ENCODE results near the gene TTN.

GRCh38 chr2:178641498-178641897 is 165.7 kb downstream of the TTN start:
- TF ChIP-seq CTCF (conservative IDR thresholded peaks at IDR 0.05; ENCODE audit: low read length) = no peak
- TF ChIP-seq EZH2phosphoT487 (IDR thresholded peaks at IDR 0.05; ENCODE audit: borderline replicate concordance, low read depth, low read length) = no peak
